ENCODE measurements around the gene SDC1. TPM values are rescaled to one million over a fixed set of nuclear protein-coding genes. Genes with fewer than 3 reads are reported as not detected.

The SDC1 gene
- total RNA-seq, 2 experiments from 2014 or later = 0.10 TPM; not detected in 1

DNA sequence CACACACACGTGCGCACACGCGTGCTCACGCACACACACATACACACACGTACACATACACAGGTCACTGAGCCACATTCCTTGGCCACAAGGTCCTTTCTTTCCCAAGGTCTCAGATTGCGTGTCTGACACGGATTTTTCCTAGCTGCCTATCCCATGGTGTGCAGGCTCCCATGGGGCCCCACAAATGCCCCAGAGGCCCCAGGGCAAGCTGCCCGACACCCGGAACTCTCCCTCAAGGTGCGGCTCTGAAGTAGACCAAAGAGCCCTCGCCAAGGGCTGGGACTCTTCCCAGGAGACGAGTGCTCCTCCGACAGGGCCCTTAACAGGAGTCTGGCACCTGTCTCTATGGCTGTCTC is 46.7 kb downstream of the SDC1 start:
- Histone ChIP-seq H3K4me1 (ENCODE audit: insufficient read depth, low read length, poor library complexity, severe bottlenecking) (no peaks in the 10 kb centered on the region), H2AFZ (ENCODE audit: low read length) (no peak overlapping the region), H3K27ac (ENCODE audit: low read depth, low read length, poor library complexity, severe bottlenecking) (no peak overlapping the region), H3K36me3 (ENCODE audit: insufficient read depth, low read length) (no peaks in the 10 kb centered on the region), H3K79me2 (ENCODE audit: insufficient read depth, low read depth, low read length) (no peaks in the 10 kb centered on the region), H3K9me2 (ENCODE audit: insufficient read depth, low read length) (no peaks in the 10 kb centered on the region), H3K4me2 (ENCODE audit: low read length) (no peak overlapping the region), H3K9me3 (ENCODE audit: low read length) (no peaks in the 10 kb centered on the region), H4K20me1 (ENCODE audit: insufficient read depth, low read length) (no peaks in the 10 kb centered on the region), H3K4me3 (ENCODE audit: low read depth, low read length, poor library complexity, severe bottlenecking) (no peak overlapping the region)
- no peak for DNase-seq (ENCODE audit: low spot score)
- no TSS peak for BruUV-seq (replicated peaks)
- TF ChIP-seq EZH2phosphoT487 (IDR thresholded peaks at IDR 0.05; ENCODE audit: borderline replicate concordance, low read depth, low read length) (no peak), CTCF (conservative IDR thresholded peaks at IDR 0.05; ENCODE audit: low read length) (no peak)
- CTCF ChIA-PET (ENCODE audit: unreplicated experiment) = no interaction called here
- intact Hi-C loops (cut with micrococcal nuclease; ENCODE audit: unreplicated experiment) = no loop called here
- POLR2A ChIA-PET = no interaction called here

DNA sequence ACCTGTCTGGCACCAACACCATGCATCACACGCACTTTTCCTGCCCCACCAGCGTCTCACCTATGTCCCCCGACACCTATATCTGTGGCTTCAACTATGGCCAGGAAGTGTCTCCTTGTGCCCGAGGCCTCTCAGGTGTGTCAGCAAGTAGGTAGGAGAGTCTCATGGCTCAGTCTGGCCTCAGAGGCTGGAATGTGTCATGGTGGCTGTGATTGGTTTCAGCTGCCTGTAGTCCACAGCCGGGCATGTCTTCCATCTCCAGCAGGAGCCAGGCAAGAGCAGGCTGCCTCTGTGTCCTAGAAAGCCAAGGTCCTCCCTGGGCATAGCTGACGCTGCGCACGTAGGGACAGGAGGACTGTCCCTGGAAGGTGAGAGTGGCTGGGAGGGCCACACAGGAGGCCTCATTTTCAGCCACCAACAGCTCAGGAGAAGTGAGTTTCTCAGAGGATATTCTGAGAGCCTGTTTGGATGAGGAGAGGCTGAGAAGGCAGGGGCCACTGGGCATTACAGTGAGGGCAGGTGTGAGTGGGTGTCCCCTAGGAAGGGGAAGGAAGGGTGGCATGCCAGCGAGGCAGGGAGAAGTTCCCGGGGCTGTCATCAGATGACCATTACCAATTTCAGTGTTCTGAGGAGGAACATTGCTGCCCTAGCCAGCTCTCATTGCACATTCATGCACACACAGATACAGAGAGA is 47.2 kb downstream of the SDC1 start:
- H3K36me3 ChIP-seq (ENCODE audit: insufficient read depth, low read length) = no peaks in the 10 kb centered on the region
- no peak for DNase-seq (ENCODE audit: low spot score)
- no TSS peak for BruUV-seq (replicated peaks)
- no peak overlapping the region for H3K4me2 ChIP-seq (ENCODE audit: low read length)
- H3K9me2 ChIP-seq (ENCODE audit: insufficient read depth, low read length) = no peaks in the 10 kb centered on the region
- POLR2A ChIA-PET = no interaction called here
- H3K27ac ChIP-seq (ENCODE audit: low read depth, low read length, poor library complexity, severe bottlenecking) = no peak overlapping the region
- H3K4me3 ChIP-seq (ENCODE audit: low read depth, low read length, poor library complexity, severe bottlenecking) = no peak overlapping the region
- H3K9me3 ChIP-seq (ENCODE audit: low read length) = no peaks in the 10 kb centered on the region
- no peaks in the 10 kb centered on the region for H4K20me1 ChIP-seq (ENCODE audit: insufficient read depth, low read length)
- H3K79me2 ChIP-seq (ENCODE audit: insufficient read depth, low read depth, low read length) = no peaks in the 10 kb centered on the region
- intact Hi-C loops (cut with micrococcal nuclease; ENCODE audit: unreplicated experiment) = no loop called here
- H2AFZ ChIP-seq (ENCODE audit: low read length) = no peak overlapping the region
- H3K4me1 ChIP-seq (ENCODE audit: insufficient read depth, low read length, poor library complexity, severe bottlenecking) = no peaks in the 10 kb centered on the region
- CTCF ChIA-PET (ENCODE audit: unreplicated experiment) = no interaction called here
- no peak for TF ChIP-seq EZH2phosphoT487 (IDR thresholded peaks at IDR 0.05; ENCODE audit: borderline replicate concordance, low read depth, low read length)
- no peak for TF ChIP-seq CTCF (conservative IDR thresholded peaks at IDR 0.05; ENCODE audit: low read length)

GRCh38 chr2:20176760-20177159 is 48.2 kb downstream of the SDC1 start:
- no peak overlapping the region for H3K27ac ChIP-seq (ENCODE audit: low read depth, low read length, poor library complexity, severe bottlenecking)
- no peak overlapping the region for H3K4me2 ChIP-seq (ENCODE audit: low read length)
- H3K9me2 ChIP-seq (ENCODE audit: insufficient read depth, low read length) = no peaks in the 10 kb centered on the region
- no peaks in the 10 kb centered on the region for H3K36me3 ChIP-seq (ENCODE audit: insufficient read depth, low read length)
- H3K9me3 ChIP-seq (ENCODE audit: low read length) = no peaks in the 10 kb centered on the region
- ChIA-PET POLR2A (no interaction called here), CTCF (ENCODE audit: unreplicated experiment) (no interaction called here)
- DNase-seq (ENCODE audit: low spot score) = no peak
- no TSS peak for BruUV-seq (replicated peaks)
- no peak overlapping the region for H2AFZ ChIP-seq (ENCODE audit: low read length)
- H3K4me1 ChIP-seq (ENCODE audit: insufficient read depth, low read length, poor library complexity, severe bottlenecking) = no peaks in the 10 kb centered on the region
- H3K4me3 ChIP-seq (ENCODE audit: low read depth, low read length, poor library complexity, severe bottlenecking) = no peak overlapping the region
- no peak for TF ChIP-seq CTCF (conservative IDR thresholded peaks at IDR 0.05; ENCODE audit: low read length)
- TF ChIP-seq EZH2phosphoT487 (IDR thresholded peaks at IDR 0.05; ENCODE audit: borderline replicate concordance, low read depth, low read length) = no peak
- intact Hi-C loops (cut with micrococcal nuclease; ENCODE audit: unreplicated experiment) = no loop called here
- no peaks in the 10 kb centered on the region for H4K20me1 ChIP-seq (ENCODE audit: insufficient read depth, low read length)
- H3K79me2 ChIP-seq (ENCODE audit: insufficient read depth, low read depth, low read length) = no peaks in the 10 kb centered on the region
